Measurements from ENCODE around the gene REX1BD. TPM values are rescaled to one million over a fixed set of nuclear protein-coding genes. Genes with fewer than 3 reads are reported as not detected.
A peak's percentile ranks its signal among the peaks of the same experiment; 100 is the strongest.

Gene REX1BD
- total and polyA plus RNA-seq, 8 donors = 30.0 to 158 (median 42.2) TPM

DNA sequence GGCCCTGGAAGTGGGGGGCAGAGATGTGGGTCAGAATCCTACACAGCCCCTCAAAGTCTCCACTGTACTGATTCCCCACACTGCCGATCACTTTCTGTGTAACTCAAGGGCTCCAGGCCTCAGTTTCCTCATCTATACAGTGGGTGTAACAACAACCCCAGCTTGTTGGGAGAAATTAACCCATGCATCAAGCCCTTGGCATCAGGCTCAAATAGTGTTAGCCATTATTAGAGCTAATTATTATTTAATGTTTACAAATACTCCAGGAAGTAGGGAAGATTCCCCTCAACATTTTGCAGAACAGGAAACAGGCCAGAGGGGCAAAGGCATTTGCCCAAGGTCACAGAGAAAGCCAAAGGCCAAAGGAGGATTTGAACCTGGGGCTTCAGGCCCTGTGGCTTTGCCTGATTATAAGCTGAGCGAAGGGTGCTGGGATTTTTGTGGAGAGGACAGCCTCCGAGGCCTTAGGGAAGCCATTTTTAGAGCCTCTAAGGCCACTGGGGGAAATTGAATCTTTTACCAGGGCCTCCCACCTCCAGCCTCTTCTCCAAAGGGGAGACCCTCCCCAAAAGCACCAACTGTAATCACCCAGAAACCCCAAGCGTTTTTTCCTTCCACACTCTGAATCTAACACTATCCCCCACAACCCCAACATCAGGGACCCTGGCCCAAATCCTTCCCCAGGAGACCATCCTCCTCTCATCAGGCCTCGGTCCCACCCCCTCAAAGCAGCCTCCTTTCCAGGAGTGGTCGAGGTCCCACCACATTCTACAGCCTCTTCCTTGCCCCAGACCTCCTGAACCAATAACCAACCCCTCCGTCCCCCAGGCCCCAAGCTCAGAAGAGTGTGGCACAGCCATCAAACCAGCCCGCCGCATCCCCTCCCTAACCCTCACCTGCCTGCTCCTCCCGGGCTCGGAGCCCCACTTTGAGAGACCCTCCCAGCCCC is 46.3 kb upstream of the REX1BD start:
- H3K27ac ChIP-seq = peak overlapping the region in 3 of 4 donors; percentile 10 to 75 (median 50)
- intact Hi-C loops (cut with DNase I) = no loop called here
- DNase-seq (no peak), FAIRE-seq (no peak), ATAC-seq (peak in 3 of 4 donors; percentile 2 to 17 (median 8))
- 17 to 21% methylated on average over 11 of the region's 11 CpGs for WGBS, 2 donors
- H3K27me3 ChIP-seq = no peaks in the 10 kb centered on the region
- H3K36me3 ChIP-seq = peaks cover 0 to 8% (median 3%) of the 10 kb centered on the region in 3 donors
- TF ChIP-seq, protein P1, sequence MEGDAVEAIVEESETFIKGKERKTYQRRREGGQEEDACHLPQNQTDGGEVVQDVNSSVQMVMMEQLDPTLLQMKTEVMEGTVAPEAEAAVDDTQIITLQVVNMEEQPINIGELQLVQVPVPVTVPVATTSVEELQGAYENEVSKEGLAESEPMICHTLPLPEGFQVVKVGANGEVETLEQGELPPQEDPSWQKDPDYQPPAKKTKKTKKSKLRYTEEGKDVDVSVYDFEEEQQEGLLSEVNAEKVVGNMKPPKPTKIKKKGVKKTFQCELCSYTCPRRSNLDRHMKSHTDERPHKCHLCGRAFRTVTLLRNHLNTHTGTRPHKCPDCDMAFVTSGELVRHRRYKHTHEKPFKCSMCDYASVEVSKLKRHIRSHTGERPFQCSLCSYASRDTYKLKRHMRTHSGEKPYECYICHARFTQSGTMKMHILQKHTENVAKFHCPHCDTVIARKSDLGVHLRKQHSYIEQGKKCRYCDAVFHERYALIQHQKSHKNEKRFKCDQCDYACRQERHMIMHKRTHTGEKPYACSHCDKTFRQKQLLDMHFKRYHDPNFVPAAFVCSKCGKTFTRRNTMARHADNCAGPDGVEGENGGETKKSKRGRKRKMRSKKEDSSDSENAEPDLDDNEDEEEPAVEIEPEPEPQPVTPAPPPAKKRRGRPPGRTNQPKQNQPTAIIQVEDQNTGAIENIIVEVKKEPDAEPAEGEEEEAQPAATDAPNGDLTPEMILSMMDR (IDR thresholded peaks at IDR 0.05) = no peak
- H3K4me1 ChIP-seq = peaks cover 0 to 6% (median 0%) of the 10 kb centered on the region in 3 donors
- peak overlapping the region; percentile 33 to 64 (median 47) for H3K4me3 ChIP-seq
- no peaks in the 10 kb centered on the region for H3K9me3 ChIP-seq

- H3K9me3 ChIP-seq = no peaks in the 10 kb centered on the region
- peaks cover 0 to 3% (median 0%) of the 10 kb centered on the region in 3 donors for H3K36me3 ChIP-seq
- intact Hi-C loops (cut with DNase I) = no loop called here
- H3K4me3 ChIP-seq = peak within 1 kb of the TSS; percentile 33 to 64 (median 47)
- DNase-seq (peak; percentile 89 to 98 (median 96)), FAIRE-seq (no peak), ATAC-seq (peak; percentile 98 to 100 (median 99))
- no peaks in the 10 kb centered on the region for H3K27me3 ChIP-seq
- 0 to 2% methylated on average over 22 to 86 of the region's 86 CpGs for WGBS, 2 donors
- peaks cover 0 to 6% (median 0%) of the 10 kb centered on the region in 3 donors for H3K4me1 ChIP-seq
- peak within 1 kb of the TSS; percentile 22 to 75 (median 63) for H3K27ac ChIP-seq
- TF ChIP-seq, protein P1 (IDR thresholded peaks at IDR 0.05) = no peak
Observed at GRCh38 chr19:18542941-18543813, 45.4 kb upstream of the REX1BD start, which contains the start of gene FKBP8. Gene FKBP8 (minus strand): TSS chr19:18543573. CDS start chr19:18541970, 1,603 bp downstream.

- peak overlapping the region; percentile 33 to 64 (median 47) for H3K4me3 ChIP-seq
- peaks cover 0 to 6% (median 0%) of the 10 kb centered on the region in 3 donors for H3K4me1 ChIP-seq
- H3K27me3 ChIP-seq = no peaks in the 10 kb centered on the region
- H3K27ac ChIP-seq = peak overlapping the region in 2 of 4 donors; percentile 73 to 75
- FAIRE-seq = no peak
- H3K9me3 ChIP-seq = no peaks in the 10 kb centered on the region
- ATAC-seq = peak; percentile 42 to 78 (median 61)
- H3K36me3 ChIP-seq = peaks cover 0 to 3% (median 0%) of the 10 kb centered on the region in 3 donors
- DNase-seq = peak in 1 of 6 donors; percentile 52
- intact Hi-C loops (cut with DNase I) = no loop called here
- 11% methylated on average over 12 of the region's 12 CpGs for WGBS, 2 donors
- TF ChIP-seq, protein P1 (IDR thresholded peaks at IDR 0.05) = no peak
Observed at GRCh38 chr19:18543814-18544475, 44.7 kb upstream of the REX1BD start.

DNA sequence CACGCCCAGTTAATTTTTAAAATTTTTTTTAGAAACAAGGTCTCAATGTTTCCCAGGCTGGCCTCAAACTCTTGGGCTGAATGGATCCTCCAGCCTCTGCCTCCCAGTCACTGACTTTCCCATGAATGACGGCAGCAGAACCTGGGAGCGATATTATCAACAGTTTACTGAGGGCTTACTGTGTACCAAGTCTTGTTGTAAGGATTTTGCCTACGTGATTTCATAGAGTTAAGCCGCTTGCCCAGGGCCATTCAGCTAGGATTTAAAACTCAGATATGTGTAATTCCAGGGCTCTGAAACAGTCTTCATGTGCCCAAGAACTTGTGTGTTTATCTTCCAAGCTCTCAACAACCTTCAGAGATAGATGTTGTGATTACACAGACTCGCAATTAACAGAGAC is 37.0 kb upstream of the REX1BD start:
- Histone ChIP-seq H3K36me3 (no peaks in the 10 kb centered on the region), H3K4me3 (no peak overlapping the region), H3K27ac (no peak overlapping the region), H3K9me3 (no peaks in the 10 kb centered on the region), H3K27me3 (no peaks in the 10 kb centered on the region), H3K4me1 (no peaks in the 10 kb centered on the region)
- TF ChIP-seq, protein P1 (IDR thresholded peaks at IDR 0.05) = no peak
- WGBS, 2 donors = 40% methylated on average over 6 of the region's 6 CpGs
- FAIRE-seq (no peak), ATAC-seq (no peak), DNase-seq (no peak)
- intact Hi-C loops (cut with DNase I) = no loop called here

All from pancreas (tissue), 10 donors.